ENCODE measurements around the gene TRIP12.
"Not testable (repeated sequence)": the region's sequence is repeated elsewhere in the genome, so short reads cannot be mapped to it uniquely, and the experiment has no call there.

Gene TRIP12

DNA sequence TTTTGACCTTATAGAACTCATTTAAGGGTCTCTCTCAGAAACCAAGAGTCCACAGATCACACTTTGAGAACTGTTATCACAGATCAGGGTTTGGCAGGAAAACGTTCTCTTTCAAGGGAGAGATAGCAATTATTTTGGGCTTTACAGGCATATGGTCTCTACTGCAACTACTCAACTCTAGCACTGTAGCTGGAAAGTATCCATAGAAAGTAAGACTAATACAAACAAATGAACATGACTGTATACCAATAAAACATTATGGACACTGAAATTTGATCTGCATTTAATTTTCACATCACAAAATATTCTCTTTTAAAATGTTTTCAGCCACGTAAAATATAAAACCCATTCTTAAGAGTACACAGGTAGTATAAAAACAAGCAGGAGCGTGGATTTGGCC is 100.5 kb downstream of the TRIP12 start:
- no peak for DNase-seq

DNA sequence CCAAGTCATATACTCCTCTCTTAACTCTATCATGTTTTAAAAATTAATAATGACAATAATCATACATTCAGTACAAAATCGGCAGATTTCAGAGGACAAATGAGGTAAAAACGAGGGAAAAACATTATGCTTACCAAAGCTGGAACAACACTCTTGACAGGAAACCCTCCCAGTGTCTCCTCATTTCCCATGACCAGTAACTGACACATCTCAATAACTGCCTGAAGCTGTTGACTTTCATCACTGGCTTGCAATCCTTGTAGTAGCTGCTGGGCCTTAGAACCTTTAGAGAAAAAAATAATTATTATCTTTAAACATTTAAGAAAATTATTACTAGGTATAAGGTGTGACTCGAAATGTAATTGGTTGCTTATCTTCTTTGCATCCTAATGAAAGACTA is 103.6 kb downstream of the TRIP12 start:
- no peak for DNase-seq

DNA sequence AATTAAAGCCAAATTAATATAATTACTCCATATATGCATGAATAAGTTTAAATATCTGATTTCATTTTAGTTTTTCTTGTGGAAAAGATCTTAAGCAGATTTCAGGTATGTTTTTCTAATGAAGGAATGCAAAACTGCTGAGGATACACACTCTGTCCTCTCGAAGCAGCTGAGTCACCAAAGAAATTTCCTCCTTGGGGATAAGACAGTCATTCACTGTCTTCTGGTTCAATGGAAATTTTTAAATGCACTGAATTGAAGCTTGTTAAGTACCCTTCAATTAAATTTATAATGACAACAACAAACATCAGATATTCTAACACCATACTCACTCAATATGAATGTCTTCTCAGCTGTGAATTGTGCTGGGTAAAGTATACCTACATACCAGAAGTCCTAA is 106.0 kb downstream of the TRIP12 start:
- no peak for DNase-seq

DNA sequence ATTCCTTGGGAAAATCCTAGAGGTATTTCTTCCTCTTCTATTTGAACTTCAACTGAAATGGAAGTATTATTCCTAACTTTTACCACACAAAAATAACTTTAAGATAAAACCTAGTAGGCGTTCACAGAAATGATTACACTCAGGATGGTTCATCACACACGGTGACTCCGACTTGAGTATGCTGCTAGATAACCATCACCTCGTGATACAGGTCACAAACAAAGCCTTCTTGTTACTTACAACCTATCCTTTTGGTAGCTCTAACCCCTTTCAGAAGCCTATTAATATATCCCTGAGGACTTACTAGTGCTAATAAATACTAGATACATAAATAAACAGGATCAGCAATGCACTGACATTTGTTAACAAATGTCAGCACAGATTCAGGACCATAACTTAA is 106.5 kb downstream of the TRIP12 start:
- no peak for DNase-seq

DNA sequence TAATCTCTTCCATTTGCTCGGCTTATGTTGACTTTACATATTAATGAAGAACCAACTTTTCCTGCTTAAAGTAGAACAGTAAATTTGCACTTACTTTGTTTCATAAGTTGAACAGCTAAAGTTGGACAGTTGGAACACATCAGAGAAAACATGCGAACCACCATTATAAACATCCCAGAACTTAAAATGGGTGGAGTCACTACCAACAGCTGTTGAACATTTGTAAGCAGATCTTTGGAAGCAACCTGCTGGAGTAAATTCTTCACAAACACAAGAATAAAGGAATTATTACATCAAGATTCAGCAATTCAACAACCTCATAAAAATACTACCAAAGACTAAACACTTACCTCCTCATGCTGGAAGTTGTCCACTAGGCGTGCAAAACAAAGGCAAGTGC is 111.0 kb downstream of the TRIP12 start:
- no peak for DNase-seq

DNA sequence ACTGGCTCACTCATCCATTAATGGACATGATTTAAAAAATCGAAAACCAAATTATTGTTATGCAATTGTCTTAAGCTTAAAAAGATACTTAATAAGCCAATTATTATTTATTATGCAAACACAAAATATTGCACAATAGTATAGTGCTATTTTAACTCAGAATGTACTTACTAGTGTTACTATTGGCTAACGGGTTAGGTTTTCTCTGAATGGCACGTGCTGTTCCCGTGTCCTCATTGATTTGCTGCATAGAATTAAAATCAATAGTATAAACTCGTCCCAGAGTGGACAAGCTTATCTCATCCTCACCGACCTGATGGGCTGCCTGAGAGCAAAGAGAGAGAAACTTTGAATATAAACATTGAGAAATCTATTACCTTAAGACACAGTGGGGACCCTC is 116.2 kb downstream of the TRIP12 start:
- no peak for DNase-seq

DNA sequence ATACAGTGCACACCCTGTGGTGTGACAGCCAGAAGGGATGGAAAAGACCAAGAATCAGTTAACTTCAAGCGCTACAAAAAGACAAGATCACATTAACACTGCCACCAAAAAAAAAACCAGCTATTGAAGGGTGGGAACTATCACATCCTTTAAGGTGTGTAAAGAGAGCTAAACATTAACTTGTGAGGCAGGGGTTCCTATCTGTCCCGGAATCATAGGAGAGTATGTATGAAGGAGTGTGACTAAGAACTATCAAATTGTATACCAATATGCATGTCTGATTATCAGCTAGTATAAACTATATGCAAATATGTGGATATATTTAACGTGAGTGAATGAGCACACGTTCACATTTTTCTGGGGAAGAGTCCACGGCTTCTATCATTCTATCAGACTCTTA is 119.0 kb downstream of the TRIP12 start:
- DNase-seq = no peak

DNA sequence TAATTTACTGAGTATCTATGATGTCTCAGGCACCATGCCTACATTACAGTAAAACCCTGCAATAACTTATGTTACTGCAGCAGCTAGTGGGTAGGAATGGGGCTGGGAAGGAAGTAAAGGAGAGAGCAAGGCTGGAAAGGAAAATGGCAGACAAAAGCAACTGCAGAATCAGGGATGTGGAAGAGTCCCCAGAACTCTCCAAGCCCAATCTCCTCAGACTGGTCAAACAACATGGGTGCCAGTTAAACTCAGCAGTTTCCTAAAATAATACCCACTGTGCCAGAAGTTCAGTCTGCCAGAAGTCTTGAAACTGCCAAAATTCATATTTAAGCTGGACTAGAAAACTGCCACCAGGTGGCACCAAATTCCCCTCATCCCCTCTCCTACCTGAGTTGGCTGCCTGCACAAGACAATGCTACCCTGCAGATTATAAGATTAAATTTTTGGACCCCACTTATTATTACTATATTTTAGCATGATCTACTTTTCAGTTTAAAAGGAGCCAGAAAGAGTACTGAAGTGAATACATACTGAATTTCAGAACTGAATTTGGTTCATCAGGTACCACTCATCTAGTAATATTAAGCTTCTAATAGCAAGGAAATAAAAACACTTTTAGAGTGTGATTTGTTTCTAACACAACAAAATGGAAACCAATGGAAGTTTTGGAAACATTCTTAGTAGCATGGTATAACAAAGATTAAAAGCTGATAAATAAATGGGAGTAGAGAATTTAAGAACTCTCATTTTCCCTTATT is 120.6 kb downstream of the TRIP12 start:
- DNase-seq = peak; percentile 34

DNA sequence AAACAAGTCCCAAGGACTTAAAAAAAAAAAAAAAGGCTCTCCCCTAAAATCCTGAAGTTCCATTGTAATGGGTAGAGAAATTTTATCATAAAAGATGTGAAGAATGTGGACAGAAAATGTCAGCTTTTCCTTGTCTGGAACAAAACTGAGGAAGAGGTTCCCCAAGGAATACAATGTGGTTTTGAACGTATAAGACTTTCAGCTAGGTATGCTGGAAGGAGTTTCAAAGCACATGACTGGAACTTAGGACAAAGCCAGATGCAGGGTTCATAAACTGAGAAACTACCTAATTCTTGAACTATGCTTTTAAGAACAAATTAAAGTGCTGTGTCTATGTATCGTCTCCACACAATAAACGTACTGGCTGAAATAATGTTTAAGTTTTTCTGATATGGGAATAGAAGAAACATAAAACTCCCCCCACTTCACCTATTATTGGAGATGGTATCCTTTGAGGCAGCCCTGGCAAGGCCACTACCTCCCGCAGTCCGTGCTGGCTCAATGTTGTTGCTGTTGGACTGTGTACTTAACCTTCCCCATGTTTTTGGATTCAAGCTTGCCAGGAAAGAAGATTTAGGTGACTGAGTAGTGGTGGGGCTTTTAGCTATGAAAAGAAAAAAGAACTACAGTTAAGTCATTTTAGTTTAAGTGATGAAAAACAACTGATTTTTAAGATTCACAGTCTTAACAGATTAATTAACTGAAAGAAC is 123.2 kb downstream of the TRIP12 start:
- DNase-seq = no peak

DNA sequence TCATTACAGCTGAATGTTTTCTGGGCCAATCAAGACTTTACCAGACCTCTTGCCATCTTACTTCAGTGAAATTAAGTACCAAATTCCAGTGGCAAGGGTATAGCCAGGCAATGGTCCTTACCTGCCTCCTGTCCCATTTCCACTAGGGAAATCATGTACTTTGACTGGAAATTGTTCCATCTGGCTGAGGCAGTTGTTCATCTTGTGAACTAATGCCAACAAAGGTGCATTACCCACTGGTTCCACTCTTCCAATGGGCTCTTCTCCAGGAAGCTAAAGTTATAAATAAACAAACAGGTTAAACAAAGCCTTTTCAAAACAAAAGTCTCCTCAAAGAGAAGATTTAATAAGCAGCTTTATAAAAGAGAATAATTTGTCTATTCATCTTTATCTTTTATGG is 126.8 kb downstream of the TRIP12 start:
- no peak for DNase-seq

DNA sequence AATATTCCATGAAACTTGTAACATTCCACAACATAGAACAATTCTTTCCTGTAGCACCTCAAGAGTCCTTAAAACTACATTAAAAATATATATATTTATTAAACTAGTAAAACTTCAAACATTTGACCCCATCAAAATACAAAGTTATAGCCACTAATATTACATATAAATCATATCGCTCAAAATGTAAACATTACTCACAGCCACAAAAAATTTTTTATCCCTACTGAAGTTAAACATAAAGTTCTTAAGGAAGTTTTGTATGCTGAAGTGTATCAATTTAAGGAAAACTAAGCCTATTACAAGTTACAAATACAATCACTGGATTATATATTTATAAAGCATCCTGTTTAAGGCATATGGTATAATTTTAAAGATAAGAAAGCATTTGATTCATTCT is 127.2 kb downstream of the TRIP12 start:
- DNase-seq = no peak

DNA sequence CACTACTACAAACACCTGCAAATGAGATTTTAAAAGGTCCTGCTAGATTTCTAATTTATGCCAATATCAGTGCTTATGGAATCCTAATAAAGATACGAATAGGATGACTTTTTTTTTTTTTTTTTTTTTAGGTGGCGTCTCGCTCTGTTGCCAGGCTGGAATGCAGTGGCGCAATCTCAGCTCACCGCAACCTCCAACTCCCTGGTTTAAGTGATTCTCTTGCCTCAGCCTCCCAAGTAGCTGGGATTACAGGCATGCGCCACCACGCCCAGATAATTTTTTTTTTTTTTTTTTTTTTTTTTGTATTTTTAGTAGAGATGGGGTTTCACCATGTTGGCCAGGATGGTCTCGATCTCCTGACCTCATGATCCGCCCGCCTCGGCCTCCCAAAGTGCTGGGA is 135.5 kb downstream of the TRIP12 start:
- not testable (repeated sequence) for DNase-seq

DNA sequence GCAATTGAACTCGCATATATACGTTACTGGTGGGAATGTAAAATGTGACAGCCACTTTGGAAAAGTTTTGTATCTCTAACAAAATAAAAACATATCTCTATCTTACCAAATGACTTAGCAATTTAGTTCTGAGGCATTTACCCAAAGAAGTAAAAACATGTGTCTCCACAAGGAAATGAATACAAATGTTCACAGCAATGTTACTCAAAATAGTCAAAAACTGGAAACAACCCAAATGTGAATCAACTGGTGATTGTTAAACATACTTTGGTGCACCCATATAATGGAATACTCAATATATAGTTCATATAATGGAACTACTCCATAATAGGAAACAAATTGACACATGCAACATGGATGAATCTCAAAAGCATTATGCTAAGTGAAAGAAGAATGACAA is 137.0 kb downstream of the TRIP12 start:
- no peak for DNase-seq

DNA sequence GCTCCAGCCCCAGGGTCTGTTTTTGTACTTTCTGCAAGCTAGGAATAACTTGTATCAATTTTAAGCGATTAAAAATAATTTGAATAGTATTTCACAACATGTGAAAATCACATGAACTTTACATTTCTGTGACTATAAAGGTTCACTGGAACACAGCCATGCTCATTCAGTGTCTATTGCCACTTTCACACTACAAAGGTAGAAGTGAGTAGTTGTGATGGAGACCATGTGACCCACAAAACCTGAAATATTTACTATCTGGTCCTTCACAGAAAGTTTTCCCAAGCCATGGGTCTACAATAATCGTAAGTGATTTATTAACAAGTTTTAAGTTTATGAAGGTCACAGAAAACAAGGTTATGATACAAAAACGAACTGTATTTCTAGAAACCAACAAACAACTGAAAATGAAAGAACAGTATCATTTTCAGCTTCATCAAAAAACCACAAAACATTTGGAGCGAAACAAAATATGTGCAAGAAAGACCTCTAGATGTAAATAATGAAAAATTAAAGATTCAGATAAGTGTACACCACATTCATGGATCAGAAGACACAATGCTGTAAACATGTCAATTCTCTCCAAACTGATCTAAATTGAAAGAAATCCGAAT is 138.6 kb downstream of the TRIP12 start:
- DNase-seq = no peak

DNA sequence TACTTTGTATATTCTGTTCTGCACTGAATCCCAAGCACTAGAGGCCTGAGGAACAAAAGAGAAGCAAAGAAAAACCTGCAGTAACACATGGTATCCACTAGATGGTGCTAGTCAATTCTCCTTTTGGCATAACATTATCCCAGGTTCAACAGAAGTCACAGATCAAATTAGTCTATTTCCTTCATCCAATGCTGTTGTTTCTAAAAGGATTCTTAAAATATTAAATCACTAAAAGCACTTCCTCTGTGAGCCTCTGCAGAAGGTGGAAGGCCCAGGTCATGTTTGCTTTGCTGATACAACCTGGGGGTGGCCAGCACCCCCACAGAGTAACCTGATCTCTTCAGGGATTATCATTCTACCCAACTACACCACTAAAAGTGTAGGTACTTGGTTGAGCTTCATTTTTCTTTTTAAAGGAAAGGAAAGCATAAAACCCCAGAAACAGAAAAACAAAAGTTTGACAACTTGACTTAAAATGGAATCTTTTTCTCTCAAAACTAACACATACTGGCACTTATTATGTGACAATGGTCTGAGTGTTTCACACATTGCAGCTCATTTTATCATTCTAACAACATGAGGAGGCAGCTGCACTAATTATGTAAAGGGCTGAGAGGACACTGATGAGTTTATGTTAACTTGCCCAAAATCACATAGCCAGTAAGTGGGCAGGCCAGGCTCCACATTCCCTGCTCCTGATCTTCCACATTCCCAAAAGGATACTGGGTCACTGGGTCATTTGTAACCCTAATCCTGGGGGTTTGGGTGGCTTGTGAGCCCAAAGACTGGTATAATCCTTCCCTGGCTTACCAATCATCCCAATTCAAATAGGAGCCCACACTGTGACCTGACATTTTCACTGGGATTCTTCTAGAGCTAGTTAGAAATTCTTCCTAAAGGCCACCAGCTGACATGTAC is 140.7 kb downstream of the TRIP12 start:
- peak; percentile 46 for DNase-seq

DNA sequence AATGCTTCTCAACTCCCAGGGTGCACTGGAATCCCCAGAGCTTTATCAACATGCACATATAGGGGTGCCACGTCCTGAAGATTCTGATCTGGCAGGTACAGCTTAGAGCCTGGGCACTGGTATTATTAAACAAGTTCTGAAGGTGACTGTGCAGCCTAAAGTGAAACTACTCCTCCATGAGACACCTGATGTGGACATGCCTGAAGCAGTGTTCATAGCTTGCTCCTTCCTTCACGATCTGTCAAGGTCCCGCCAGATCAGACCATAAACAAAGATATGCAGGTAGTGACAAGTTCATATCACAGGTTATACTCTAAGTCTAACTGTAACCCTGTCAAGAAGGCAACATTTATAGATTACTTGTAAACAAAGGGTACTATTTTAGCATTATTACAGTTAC is 142.2 kb downstream of the TRIP12 start:
- DNase-seq = no peak

DNA sequence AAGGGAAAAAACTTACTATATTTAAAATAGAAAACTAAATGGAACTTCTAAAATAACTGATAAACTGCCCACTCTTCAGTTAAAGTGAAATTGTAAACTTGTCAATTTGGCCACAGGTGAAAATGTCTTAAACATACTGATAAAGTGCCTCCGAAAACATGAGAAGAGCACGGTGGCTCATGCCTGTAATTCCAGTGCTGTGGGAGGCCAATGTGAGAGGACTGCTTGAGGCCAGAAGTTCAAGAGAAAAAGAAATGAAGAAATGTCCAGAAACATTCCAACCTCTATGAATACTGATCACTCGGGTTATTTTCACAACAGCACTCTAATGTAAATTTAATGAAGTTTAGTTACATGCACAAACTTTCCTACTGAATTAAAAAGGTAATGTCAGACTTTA is 144.1 kb downstream of the TRIP12 start:
- DNase-seq = no peak

DNA sequence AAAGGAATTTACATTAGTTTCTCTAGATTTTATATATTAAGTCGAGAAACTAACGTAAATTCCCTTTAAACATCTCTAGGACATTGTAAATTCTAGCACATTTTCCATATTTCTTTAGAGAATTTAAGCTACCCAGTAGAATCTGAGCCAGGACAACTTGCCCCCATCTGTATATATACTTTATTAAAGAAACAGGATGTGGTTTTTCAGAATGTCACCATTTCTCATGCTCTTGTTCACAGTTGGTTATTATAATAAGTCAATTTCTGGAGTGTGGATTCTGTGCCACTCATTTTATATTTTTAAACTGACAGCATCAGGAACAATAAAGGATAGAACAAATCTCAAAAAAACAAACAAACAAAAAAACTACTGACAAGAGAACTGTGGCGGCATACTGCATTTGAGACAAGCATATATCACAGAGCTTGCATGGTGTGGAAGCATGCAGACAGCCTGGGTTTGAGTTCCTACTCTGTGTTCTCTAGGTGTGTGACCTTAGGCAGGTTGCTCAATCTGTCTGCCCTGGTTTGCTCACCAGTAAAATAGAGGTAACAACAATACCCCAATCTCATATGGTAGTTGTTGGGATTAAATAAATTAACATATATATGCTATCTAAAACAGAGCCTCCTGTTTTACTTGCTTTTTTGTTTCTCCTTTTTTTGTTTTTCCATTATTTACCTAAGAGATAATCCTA is 146.0 kb downstream of the TRIP12 start:
- no peak for DNase-seq

DNA sequence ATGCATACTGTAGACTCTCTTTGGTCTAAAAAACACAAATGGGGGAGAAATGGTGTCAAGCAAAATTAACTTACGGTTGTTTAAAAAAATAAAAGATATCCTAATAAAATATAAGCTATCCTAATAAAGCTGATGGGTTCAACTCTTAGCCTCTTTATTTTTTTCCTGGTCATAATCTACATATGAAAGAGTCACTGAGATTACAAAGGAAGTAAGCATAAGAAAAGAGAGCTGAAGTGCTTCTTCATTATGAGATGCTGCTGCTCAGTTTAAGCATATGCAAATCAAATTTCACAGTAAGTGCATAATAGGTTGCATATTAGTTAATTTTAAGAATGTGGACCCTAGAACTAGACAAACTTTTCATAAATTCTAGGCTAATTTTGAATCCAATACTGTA is 147.6 kb downstream of the TRIP12 start:
- no peak for DNase-seq

DNA sequence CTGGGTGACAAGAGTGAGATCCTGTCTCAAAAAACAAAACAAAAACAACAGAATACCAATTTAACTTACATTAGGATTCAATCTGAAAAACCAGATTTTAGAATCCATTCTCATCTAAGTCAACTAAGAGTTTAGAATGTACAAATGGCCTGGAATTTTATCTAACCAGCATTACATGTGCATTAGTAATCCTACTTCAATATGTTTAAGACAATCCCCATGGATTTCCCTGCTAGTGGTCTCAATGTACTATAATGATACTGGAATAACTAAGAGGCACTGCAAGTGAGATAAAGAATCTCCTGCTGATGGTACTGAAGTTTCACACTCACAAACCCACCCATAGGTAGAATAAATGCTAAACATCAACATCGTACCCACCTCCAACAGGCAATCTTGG is 153.6 kb downstream of the TRIP12 start:
- no peak for DNase-seq

DNA sequence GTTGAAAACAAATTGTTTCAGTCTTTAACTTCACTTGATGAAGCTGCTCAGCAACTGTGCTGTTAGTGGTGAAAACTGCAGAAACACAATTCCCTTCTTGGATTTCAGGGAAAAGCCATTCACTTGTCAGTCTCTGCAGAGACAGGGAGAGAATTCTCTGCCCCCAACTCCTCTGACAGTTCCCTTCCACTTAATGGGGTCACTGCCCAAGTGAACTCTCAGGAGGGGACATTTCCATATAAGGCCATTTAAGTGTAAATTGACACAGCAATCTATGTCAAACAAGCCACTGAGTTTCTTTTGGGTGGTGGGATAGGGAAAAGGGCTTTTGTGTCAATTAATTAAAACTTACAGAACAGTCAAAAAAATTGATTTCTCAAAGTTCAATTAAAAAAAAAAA is 156.1 kb downstream of the TRIP12 start:
- DNase-seq = no peak

DNA sequence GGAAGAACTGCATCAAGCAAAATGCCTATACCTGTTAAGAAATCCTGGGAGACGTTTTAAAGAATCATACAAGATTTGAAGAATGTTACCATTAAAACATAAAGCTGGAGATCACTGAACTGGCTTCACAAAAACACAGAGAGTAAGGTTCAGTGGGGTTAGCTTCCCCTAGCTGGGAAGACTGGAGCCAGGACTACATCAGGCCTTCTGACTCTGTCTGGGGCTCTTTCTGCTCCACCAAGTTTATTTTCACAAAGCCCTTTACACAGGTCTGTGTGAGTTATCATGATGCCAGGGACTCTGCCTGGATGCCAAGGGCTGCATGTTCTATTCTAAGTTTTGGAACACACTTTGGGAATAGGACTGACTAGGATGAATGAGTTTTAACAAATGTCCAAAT is 160.1 kb downstream of the TRIP12 start:
- DNase-seq = no peak

DNA sequence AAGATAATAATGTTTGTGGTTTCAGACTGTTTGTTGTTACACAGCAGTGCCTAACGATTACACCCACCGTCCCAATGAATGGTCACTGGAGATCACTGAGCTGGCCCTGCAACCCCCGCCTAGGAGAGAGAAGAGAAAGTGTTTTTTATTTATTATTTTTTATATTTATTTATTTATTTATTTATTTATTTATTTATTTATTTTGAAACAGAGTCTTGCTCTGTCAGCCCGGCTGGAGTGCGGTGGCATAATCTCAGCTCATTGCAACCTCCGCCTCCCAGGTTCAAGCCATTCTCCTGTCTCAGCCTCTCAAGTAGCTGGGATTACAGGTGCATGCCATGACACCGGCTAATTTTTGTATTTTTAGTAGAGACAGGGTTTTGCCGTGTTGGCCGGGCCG is 164.3 kb downstream of the TRIP12 start:
- DNase-seq = not testable (repeated sequence)

Data from inflammatory macrophage treated with lipopolysaccharide for 4 hours (primary cell).